ENCODE results near the gene ZSCAN21. TPM values are rescaled to one million over a fixed set of nuclear protein-coding genes. Genes with fewer than 3 reads are reported as not detected.
A peak's percentile ranks its signal among the peaks of the same experiment; 100 is the strongest.

Gene ZSCAN21
- total RNA-seq, 4 donors from 2014 or later, result 12.9 to 18.0 (median 16.5) TPM

- Histone ChIP-seq H3K4me1 (peaks cover 0 to 52% (median 31%) of the 10 kb centered on the region in 4 donors), H3K9me3 (no peaks in the 10 kb centered on the region), H3K4me3 (peak overlapping the region; percentile 71 to 96 (median 74)), H3K27ac (peak overlapping the region; percentile 44 to 94 (median 84)), H3K36me3 (peaks cover 5 to 35% (median 11%) of the 10 kb centered on the region in 3 donors), H3K27me3 (no peaks in the 10 kb centered on the region)
- no peak for DNase-seq (ENCODE audit: low spot score in 2 of 2)
- WGBS, 2 donors, result 1 to 2% methylated on average over 24 to 28 of the region's 34 CpGs
- TF ChIP-seq POLR2A (IDR thresholded peaks at IDR 0.05) (no peak), EP300 (IDR thresholded peaks at IDR 0.05) (no peak), CTCF (IDR thresholded peaks at IDR 0.05) (no peak)
Observed at GRCh38 chr7:100080907-100081534, 31.4 kb downstream of the ZSCAN21 start.

- no peaks in the 10 kb centered on the region for H3K9me3 ChIP-seq
- DNase-seq (ENCODE audit: low spot score in 2 of 2), result peak; percentile 96 to 97
- H3K4me1 ChIP-seq, result peaks cover 0 to 52% (median 31%) of the 10 kb centered on the region in 4 donors
- H3K36me3 ChIP-seq, result peaks cover 5 to 29% (median 6%) of the 10 kb centered on the region in 3 donors
- H3K4me3 ChIP-seq, result peak within 1 kb of the TSS; percentile 71 to 96 (median 74)
- TF ChIP-seq POLR2A (IDR thresholded peaks at IDR 0.05) (peak; percentile 14 to 52), CTCF (IDR thresholded peaks at IDR 0.05) (peak; percentile 92 to 98 (median 96)), EP300 (IDR thresholded peaks at IDR 0.05) (peak in 1 of 2 donors; percentile 95)
- peak within 1 kb of the TSS; percentile 44 to 94 (median 84) for H3K27ac ChIP-seq
- no peaks in the 10 kb centered on the region for H3K27me3 ChIP-seq
- 1% methylated on average over 39 to 54 of the region's 55 CpGs for WGBS, 2 donors
Observed at GRCh38 chr7:100081535-100082102, 32.0 kb downstream of the ZSCAN21 start, which contains the start of gene ZNF3. TSS of gene ZNF3 (minus strand) at chr7:100081723. CDS start at chr7:100077357, 4,366 bp downstream.

- Histone ChIP-seq H3K4me1 (peaks cover 0 to 45% (median 31%) of the 10 kb centered on the region in 4 donors), H3K4me3 (no peak overlapping the region), H3K36me3 (peaks cover 0 to 15% (median 0%) of the 10 kb centered on the region in 3 donors), H3K9me3 (no peaks in the 10 kb centered on the region), H3K27ac (peak overlapping the region in 1 of 4 donors; percentile 76), H3K27me3 (no peaks in the 10 kb centered on the region)
- DNase-seq (ENCODE audit: low spot score in 2 of 2), result no peak
- 64 to 67% methylated on average over 4 of the region's 4 CpGs for WGBS, 2 donors
- no peak for TF ChIP-seq EP300 (IDR thresholded peaks at IDR 0.05)
- no peak for TF ChIP-seq CTCF (IDR thresholded peaks at IDR 0.05)
- TF ChIP-seq POLR2A (IDR thresholded peaks at IDR 0.05), result no peak
Observed at GRCh38 chr7:100082978-100083377, 33.4 kb downstream of the ZSCAN21 start.

GRCh38 chr7:100085515-100085914 is 35.9 kb downstream of the ZSCAN21 start:
- Histone ChIP-seq H3K4me1 (peaks cover 0 to 39% (median 22%) of the 10 kb centered on the region in 4 donors), H3K27me3 (no peaks in the 10 kb centered on the region), H3K36me3 (peaks cover 0 to 5% (median 0%) of the 10 kb centered on the region in 3 donors), H3K4me3 (no peak overlapping the region), H3K27ac (no peak overlapping the region), H3K9me3 (no peaks in the 10 kb centered on the region)
- 46 to 60% methylated on average over 3 of the region's 3 CpGs for WGBS, 2 donors
- no peak for DNase-seq (ENCODE audit: low spot score in 2 of 2)
- TF ChIP-seq EP300 (IDR thresholded peaks at IDR 0.05), result no peak
- no peak for TF ChIP-seq CTCF (IDR thresholded peaks at IDR 0.05)
- TF ChIP-seq POLR2A (IDR thresholded peaks at IDR 0.05), result no peak

Measured in tibial nerve (tissue), 4 donors.